Stomach (tissue), 4 donors: ENCODE data around the gene DENND5A.

Source experiments
- EP300 ChIP-seq: sonication (generic); formaldehyde crosslinking; IDR thresholded peaks from one replicate; pipeline ENCODE4 v1.6.1; 2017; ENCODE audit warnings: antibody characterized with exemption
- POLR2A ChIP-seq, 4 donors: fragments of 450-650 bp; IDR thresholded peaks; one replicate each; pipeline ENCODE4 v1.6.1; 2016; ENCODE audit warnings: antibody characterized with exemption in 4 of 4, control low read depth in 2 of 4, mild to moderate bottlenecking in 1 of 4, moderate library complexity in 1 of 4
- TF ChIP-seq, protein P1 (sequence below), 7 experiments: fragments of 450-650 bp in 4 of 7; fragments of 200-600 bp in 3 of 7; sonication (generic) in 3 of 7; IDR thresholded peaks; one replicate each; pipeline ENCODE4 v1.5.1; 2016 to 2019; ENCODE audit warnings: antibody characterized with exemption in 7 of 7, control low read depth in 2 of 7, mild to moderate bottlenecking in 1 of 7

GRCh38 chr11:9112075-9112474 is 153.1 kb downstream of the DENND5A start:
- TF ChIP-seq, protein P1, sequence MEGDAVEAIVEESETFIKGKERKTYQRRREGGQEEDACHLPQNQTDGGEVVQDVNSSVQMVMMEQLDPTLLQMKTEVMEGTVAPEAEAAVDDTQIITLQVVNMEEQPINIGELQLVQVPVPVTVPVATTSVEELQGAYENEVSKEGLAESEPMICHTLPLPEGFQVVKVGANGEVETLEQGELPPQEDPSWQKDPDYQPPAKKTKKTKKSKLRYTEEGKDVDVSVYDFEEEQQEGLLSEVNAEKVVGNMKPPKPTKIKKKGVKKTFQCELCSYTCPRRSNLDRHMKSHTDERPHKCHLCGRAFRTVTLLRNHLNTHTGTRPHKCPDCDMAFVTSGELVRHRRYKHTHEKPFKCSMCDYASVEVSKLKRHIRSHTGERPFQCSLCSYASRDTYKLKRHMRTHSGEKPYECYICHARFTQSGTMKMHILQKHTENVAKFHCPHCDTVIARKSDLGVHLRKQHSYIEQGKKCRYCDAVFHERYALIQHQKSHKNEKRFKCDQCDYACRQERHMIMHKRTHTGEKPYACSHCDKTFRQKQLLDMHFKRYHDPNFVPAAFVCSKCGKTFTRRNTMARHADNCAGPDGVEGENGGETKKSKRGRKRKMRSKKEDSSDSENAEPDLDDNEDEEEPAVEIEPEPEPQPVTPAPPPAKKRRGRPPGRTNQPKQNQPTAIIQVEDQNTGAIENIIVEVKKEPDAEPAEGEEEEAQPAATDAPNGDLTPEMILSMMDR (IDR thresholded peaks at IDR 0.05), result no peak
- no peak for TF ChIP-seq POLR2A (IDR thresholded peaks at IDR 0.05)
- TF ChIP-seq EP300, result no peak
